IPS DF 4.7 (cell line): ENCODE data around the gene CASP1.

ENCODE experiments used
- DNase-seq: peaks from one replicate; pipeline ENCODE4 v3.0.0-alpha.2; 2013; ENCODE audit warnings: low spot score; ENCODE audit errors: extremely low read depth

The CASP1 gene

GRCh38 chr11:104992781-104993180 is 42.2 kb downstream of the CASP1 start:
- DNase-seq = no peak

- no peak for DNase-seq
Measured at GRCh38 chr11:104991994-104992393, 43.0 kb downstream of the CASP1 start.

DNA sequence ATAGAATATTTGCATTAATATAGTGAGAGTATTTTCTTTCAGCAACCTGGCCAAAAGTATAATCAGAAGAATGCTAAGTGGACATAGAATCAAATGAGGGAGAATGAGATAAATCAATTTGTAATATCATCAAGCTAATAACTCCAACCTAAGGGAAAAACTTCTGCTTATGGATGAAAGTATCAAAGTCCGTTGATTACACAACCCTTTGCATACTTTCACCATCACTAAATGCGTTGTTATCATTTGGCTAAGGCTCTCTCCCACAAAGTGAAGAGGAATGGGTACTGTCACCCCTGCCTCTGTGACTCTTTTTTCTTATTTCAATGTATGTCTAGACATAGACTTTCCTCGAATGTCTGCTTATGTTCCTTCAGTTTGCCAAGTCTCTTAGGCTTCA is 50.1 kb downstream of the CASP1 start:
- no peak for DNase-seq

DNA sequence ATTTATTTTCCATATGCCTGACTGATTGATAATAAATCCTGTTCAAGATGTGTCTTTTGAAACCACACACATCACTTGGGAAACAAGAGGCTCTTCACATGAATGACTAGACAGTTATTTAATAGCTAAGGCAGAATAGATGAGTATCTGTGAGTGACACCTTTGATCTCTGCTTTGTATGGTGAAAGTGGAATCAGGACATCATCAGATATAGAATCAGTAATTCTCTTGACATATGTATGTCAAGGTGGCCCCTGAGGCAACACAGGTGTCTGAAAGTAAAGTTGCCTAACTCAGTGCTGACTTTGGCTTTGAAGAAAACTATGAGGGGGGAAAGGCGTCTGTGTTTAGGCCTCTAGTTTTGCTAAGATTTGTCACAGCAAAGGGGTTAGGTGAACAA is 55.1 kb downstream of the CASP1 start:
- no peak for DNase-seq
